Measurements from ENCODE around the gene RHBDL2. TPM values are rescaled to one million over a fixed set of nuclear protein-coding genes. Genes with fewer than 3 reads are reported as not detected.
"Not testable (repeated sequence)": the region's sequence is repeated elsewhere in the genome, so short reads cannot be mapped to it uniquely, and the experiment has no call there.

RHBDL2 gene
- polyA plus RNA-seq, 1 donor = 0.76 TPM

GRCh38 chr1:38873027-38873969 lies 68.3 kb downstream of the RHBDL2 start, which contains the start of gene MYCBP:
MYCBP (minus strand) TSS chr1:38873348; CDS start chr1:38873305, 43 bp downstream.
- DNase-seq = peak; percentile 99

DNA sequence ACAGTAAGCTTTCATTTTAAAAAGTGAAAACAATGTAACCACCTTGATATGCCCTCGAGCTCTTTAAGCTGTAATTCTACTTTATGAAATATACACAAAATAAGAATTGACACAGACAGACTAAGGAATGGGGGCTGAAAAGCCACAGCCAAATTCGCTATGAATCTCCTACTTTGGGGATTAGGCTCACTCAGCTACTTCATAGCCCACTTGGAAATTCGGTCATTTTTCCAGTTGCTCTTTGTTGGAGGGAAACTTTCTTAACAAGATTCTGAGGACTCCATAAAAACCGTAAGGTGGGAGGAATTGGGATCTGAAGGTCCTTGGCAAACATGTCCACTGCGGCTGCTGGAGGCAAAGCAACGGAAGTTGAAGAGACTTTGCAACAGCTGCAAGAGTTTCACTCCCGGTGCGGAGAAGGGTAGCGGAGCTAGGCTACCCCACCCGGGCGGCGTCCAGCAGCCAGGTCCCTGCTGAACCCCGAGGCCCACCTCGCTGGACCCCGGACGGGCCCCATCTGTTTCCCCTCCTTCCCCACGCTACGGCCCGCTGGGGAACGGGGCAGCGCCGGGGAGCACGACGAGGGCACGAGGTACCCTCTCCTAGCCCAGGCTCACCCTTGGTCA lies 69.1 kb downstream of the RHBDL2 start:
- DNase-seq = no peak

GRCh38 chr1:38870996-38871395 lies 70.6 kb downstream of the RHBDL2 start:
- DNase-seq = no peak

DNA sequence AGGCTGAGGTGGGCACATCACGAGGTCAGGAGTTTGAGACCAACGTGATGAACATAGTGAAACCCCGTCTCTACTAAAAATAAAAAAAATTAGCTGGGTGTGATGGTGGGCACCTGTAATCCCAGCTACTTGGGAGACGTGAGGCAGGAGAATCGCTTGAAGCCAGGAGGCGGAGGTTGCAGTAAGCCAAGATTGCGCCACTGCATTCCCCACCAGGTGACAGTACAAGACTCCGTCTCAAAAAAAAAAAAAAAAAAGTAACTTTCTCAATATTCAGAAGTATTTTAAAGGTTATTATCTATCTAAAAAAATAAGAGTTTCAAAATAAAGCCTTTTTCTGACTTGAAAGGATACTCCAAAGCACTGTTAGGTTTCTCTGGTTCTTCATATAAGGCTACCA lies 74.4 kb downstream of the RHBDL2 start:
- no peak for DNase-seq

GRCh38 chr1:38865112-38865715 lies 76.4 kb downstream of the RHBDL2 start:
- DNase-seq = no peak

- no peak for DNase-seq
Measured at GRCh38 chr1:38860454-38860795, 81.2 kb downstream of the RHBDL2 start.

- DNase-seq = peak; percentile 99
Measured at GRCh38 chr1:38859561-38860453, 81.8 kb downstream of the RHBDL2 start, which contains the start of gene RRAGC. RRAGC (minus strand) TSS chr1:38859772; CDS start chr1:38859646, 126 bp downstream.

GRCh38 chr1:38858833-38859560 lies 82.6 kb downstream of the RHBDL2 start:
- DNase-seq = no peak

DNA sequence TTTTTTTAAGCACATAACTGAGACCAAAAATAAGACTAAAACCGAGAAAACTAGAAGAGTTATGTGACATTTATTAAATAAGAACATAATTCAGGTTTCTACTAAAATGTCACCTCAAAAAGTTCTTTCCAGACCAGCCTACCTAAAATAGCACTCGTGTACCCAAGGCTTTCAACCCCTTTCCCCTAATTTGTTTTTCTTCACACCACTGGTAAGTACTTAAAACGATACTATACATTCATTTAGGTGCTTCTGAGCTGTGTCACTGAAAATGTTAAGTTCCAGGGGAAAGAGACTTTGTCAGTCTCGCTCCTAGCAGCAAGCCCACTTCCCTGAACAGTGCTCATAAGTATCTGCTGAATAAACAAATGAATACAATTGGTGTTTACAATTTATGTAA lies 88.8 kb downstream of the RHBDL2 start:
- DNase-seq = no peak

GRCh38 chr1:38848071-38848470 lies 93.6 kb downstream of the RHBDL2 start:
- no peak for DNase-seq

- DNase-seq = no peak
Measured at GRCh38 chr1:38846210-38846609, 95.4 kb downstream of the RHBDL2 start.

DNA sequence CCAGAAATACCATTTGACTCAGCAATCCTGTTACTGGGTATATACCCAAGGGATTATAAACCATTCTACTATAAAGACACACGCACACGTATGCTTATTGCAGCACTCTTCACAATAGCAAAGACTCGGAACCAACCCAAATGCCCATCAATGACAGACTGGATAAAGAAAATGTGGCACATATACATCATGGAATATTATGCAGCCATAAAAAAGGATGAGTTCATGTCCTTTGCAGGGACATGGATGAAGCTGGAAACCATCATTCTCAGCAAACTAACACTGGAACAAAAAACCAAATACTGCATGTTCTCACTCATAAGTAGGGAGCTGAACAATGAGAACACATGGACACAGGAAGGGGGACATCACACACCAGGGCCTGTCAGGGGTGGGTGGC lies 96.5 kb downstream of the RHBDL2 start:
- not testable (repeated sequence) for DNase-seq

GRCh38 chr1:38840281-38840680 lies 101.3 kb downstream of the RHBDL2 start:
- DNase-seq = no peak

- no peak for DNase-seq
Measured at GRCh38 chr1:38839363-38839762, 102.3 kb downstream of the RHBDL2 start.

DNA sequence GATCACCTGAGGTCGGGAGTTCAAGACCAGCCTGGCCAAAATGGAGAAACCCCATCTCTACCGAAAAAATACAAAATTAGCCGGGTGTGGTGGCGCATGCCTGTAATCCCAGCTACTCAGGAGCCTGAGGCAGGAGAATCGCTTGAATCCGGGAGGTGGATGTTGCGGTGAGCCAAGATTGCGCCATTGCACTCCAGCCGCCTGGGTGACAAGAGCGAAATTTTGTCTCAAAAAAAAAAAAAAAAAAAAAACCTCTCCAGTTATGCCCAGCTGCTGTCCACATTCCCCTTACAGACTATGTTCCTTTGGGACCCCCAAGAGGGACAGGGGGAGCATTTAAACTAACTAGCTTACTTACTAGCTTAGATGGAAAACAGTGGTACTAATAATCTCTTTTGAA lies 105.3 kb downstream of the RHBDL2 start:
- DNase-seq = not testable (repeated sequence)

Other genes with a start within 250 kb of the RHBDL2 start
- gene RRAGC, start 82.1 kb downstream of the RHBDL2 start, polyA plus RNA-seq (ENCODE audit: insufficient read length) = 19.7 TPM
- 19.8 TPM for gene MYCBP, start 68.5 kb downstream of the RHBDL2 start, polyA plus RNA-seq (ENCODE audit: insufficient read length)
- gene GJA9, start 60.2 kb downstream of the RHBDL2 start, polyA plus RNA-seq (ENCODE audit: insufficient read length) = 0.34 TPM
- 31.0 TPM for gene AKIRIN1, start 49.4 kb upstream of the RHBDL2 start, polyA plus RNA-seq (ENCODE audit: insufficient read length)
- gene NDUFS5, start 84.5 kb upstream of the RHBDL2 start, polyA plus RNA-seq (ENCODE audit: insufficient read length) = 302 TPM